ENCODE results near the gene LDLRAD2.

LDLRAD2 gene

GRCh38 chr1:21873761-21874160, 61.7 kb downstream of the LDLRAD2 start:
- no peak for DNase-seq (ENCODE audit: extremely low read depth, low read depth)
- TF ChIP-seq CTCF (IDR thresholded peaks at IDR 0.05; ENCODE audit: low read depth, low read length): no peak

DNA sequence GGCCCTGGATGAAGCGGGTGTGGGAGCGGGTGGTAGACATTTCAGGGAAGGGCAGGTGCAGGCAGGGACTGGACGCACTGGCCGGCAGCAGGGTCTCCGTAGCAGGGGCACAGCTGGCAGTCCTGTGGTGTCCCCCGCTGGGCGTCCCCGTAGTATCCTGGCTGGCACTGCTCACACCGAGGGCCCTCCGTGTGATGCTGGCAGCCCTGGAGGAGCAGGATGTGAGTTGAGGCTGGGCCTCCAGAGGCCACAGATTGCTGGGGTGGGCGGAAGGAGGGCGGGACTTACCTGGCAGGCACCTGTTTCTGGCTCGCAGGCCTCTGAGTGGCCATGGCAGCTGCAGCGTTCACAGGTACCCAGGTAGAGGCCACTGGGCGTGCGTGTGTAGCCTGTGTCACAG, 62.3 kb downstream of the LDLRAD2 start:
- DNase-seq (ENCODE audit: extremely low read depth, low read depth): no peak
- TF ChIP-seq CTCF (IDR thresholded peaks at IDR 0.05; ENCODE audit: low read depth, low read length): no peak

Measured in AG09319 (cell line).